NT2/D1 (cell line): ENCODE measurements around the gene NKX2-2.

Source experiments
- YY1 ChIP-seq: IDR thresholded peaks from 2 replicates; pipeline ENCODE4 v1.6.1; 2011; ENCODE audit not compliant: insufficient read length, insufficient read depth
- ZNF274 ChIP-seq: IDR thresholded peaks from 2 replicates; pipeline ENCODE4 v1.6.1; 2011; ENCODE audit warnings: mild to moderate bottlenecking, low read depth, low read length

DNA sequence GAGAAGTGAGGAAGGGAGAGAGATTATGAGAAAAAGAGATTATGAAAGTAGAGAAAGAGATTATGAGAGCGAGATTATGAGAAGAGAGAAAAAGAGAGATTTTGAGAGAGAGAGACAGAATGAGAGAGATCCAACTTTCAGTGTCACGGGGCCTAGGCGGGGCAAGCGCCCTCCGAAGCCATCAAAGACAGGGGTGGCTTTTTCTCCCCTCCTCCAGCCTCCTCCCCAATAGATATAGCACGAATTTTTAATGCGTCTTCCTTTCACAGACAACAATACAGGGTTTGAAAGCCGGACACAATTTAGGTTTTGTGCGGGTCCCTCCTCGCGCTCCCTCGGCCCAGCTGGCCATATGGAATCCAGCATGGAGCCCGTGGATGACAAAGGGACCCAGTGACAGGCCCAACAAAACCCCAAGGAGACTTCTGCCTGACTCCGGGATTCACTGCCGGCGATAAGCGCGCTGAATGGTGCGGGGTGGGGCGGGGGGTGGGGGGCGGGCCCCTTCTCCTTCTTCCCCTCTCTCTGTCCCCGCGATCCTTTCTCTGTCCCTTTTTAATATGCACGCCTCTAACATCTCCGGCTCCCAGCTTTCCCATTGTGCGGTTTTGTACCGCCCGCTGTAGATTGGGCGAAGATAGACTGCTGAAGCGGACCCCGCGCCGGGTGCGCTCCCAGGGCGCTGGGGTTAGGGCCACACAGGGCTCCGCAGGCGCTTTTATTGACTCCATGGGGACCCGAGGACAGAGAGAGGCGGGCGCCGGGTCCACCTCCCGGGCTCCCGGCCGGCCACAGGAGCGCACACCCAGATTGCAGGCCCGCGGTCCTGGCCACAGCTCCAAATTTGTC is 5.4 kb downstream of the NKX2-2 start:
- TF ChIP-seq ZNF274 (no peak), YY1 (no peak)
